ENCODE results near the gene ATP8B3.

ATP8B3 gene

GRCh38 chr19:1843646-1844394 is 31.7 kb upstream of the ATP8B3 start:
- DNase-seq (ENCODE audit: low spot score), result no peak
- no peak for TF ChIP-seq CTCF (conservative IDR thresholded peaks at IDR 0.05; ENCODE audit: low read depth)
- ChIA-PET CTCF (interaction anchor here (0.6 to 1.6 kb wide), 2 partner anchors 18 to 37 kb away, joined by 3 to 6 read pairs; no protein-coding TSS in a partner anchor), POLR2A (ENCODE audit: low non-redundant PET) (no interaction called here)
- peak overlapping the region; percentile 98 for H3K27ac ChIP-seq

GRCh38 chr19:1843116-1843515 is 31.0 kb upstream of the ATP8B3 start:
- ChIA-PET CTCF (interaction anchor here (0.6 to 1.6 kb wide), 3 partner anchors 17 to 134 kb away, joined by 3 to 6 read pairs (median 3); no protein-coding TSS in a partner anchor), POLR2A (ENCODE audit: low non-redundant PET) (no interaction called here)
- no peak for TF ChIP-seq CTCF (conservative IDR thresholded peaks at IDR 0.05; ENCODE audit: low read depth)
- DNase-seq (ENCODE audit: low spot score), result no peak
- peak overlapping the region; percentile 98 for H3K27ac ChIP-seq

GRCh38 chr19:1841209-1841924 is 29.3 kb upstream of the ATP8B3 start:
- POLR2A ChIA-PET (ENCODE audit: low non-redundant PET), result no interaction called here
- DNase-seq (ENCODE audit: low spot score), result no peak
- peak overlapping the region; percentile 98 for H3K27ac ChIP-seq
- no peak for TF ChIP-seq CTCF (conservative IDR thresholded peaks at IDR 0.05; ENCODE audit: low read depth)
- CTCF ChIA-PET, result no interaction called here

GRCh38 chr19:1840541-1841115 is 28.6 kb upstream of the ATP8B3 start:
- no peak for DNase-seq (ENCODE audit: low spot score)
- no peak for TF ChIP-seq CTCF (conservative IDR thresholded peaks at IDR 0.05; ENCODE audit: low read depth)
- POLR2A ChIA-PET (ENCODE audit: low non-redundant PET), result no interaction called here
- CTCF ChIA-PET, result interaction anchor here (0.6 to 0.9 kb wide), 3 partner anchors 8 to 15 kb away, joined by 3 to 6 read pairs (median 5); partner anchors contain the start of gene REXO1
- H3K27ac ChIP-seq, result peak overlapping the region; percentile 98

- no peak for DNase-seq (ENCODE audit: low spot score)
- peak overlapping the region; percentile 98 for H3K27ac ChIP-seq
- CTCF ChIA-PET, result interaction anchor here (0.6 to 2.1 kb wide), 4 partner anchors 9 to 14 kb away, joined by 3 to 12 read pairs (median 6); partner anchors contain the start of gene REXO1
- TF ChIP-seq CTCF (conservative IDR thresholded peaks at IDR 0.05; ENCODE audit: low read depth), result no peak
- POLR2A ChIA-PET (ENCODE audit: low non-redundant PET), result interaction anchor here (0.7 kb wide), 1 partner anchor 238 kb away, joined by 7 read pairs; no protein-coding TSS in a partner anchor
Measured at GRCh38 chr19:1839658-1840540, 27.8 kb upstream of the ATP8B3 start.

Data from RWPE1 (cell line).